Neural progenitor cell (in vitro differentiated cells): ENCODE data around the gene VPS33A. TPM values are rescaled to one million over a fixed set of nuclear protein-coding genes. Genes with fewer than 3 reads are reported as not detected.

Experiments used
- DNase-seq: peaks from one replicate; pipeline ENCODE4 v3.0.0-alpha.2; 2016; ENCODE audit warnings: low spot score
- H2AFZ ChIP-seq: fragments of 200-600 bp; sonication (generic); replicated peaks from 2 replicates; pipeline ENCODE4 v1.6.1; 2016; ENCODE audit warnings: antibody characterized with exemption
- H3F3A ChIP-seq: fragments of 200-600 bp; sonication (generic); 2 replicates; pipeline ENCODE4 v1.6.1; 2016; ENCODE audit warnings: antibody characterized with exemption, low read depth
- H3K27ac ChIP-seq: fragments of 200-600 bp; sonication (generic); 2 replicates; pipeline ENCODE4 v1.5.1; 2016; ENCODE audit warnings: mild to moderate bottlenecking
- H3K27me3 ChIP-seq: fragments of 200-600 bp; sonication (generic); 2 replicates; pipeline ENCODE4 v1.6.1; 2016; ENCODE audit warnings: mild to moderate bottlenecking, moderate library complexity
- H3K36me3 ChIP-seq: fragments of 200-600 bp; sonication (generic); 2 replicates; pipeline ENCODE4 v1.5.1; 2016
- H3K4me1 ChIP-seq: fragments of 200-600 bp; sonication (generic); 2 replicates; pipeline ENCODE4 v1.6.1; 2016; ENCODE audit warnings: mixed run types
- H3K4me2 ChIP-seq: fragments of 200-600 bp; sonication (generic); 2 replicates; pipeline ENCODE4 v1.6.1; 2016
- H3K4me3 ChIP-seq: fragments of 200-600 bp; sonication (generic); 2 replicates; pipeline ENCODE4 v1.5.1; 2016
- H3K79me2 ChIP-seq: fragments of 200-600 bp; sonication (generic); 2 replicates; pipeline ENCODE4 v1.6.1; 2016; ENCODE audit warnings: low read depth
- H3K9ac ChIP-seq: fragments of 200-600 bp; sonication (generic); 2 replicates; pipeline ENCODE4 v1.6.1; 2016
- H3K9me3 ChIP-seq: fragments of 200-600 bp; sonication (generic); 2 replicates; pipeline ENCODE4 v1.5.1; 2016; ENCODE audit warnings: low read depth
- H4K20me1 ChIP-seq: fragments of 200-600 bp; sonication (generic); 2 replicates; pipeline ENCODE4 v1.6.1; 2016; ENCODE audit warnings: low read depth
- H3K27ac Mint-ChIP-seq: 3 replicates; pipeline ENCODE4 v1.8.0; 2021; ENCODE audit warnings: mixed read lengths
- H3K27me3 Mint-ChIP-seq: 2 replicates; pipeline ENCODE4 v1.8.0; 2022; ENCODE audit warnings: low read depth, mild to moderate bottlenecking, inconsistent platforms, moderate library complexity, mixed read lengths; ENCODE audit not compliant: insufficient read depth
- H3K36me3 Mint-ChIP-seq: 3 replicates; pipeline ENCODE4 v1.8.0; 2021; ENCODE audit warnings: mixed read lengths
- H3K4me1 Mint-ChIP-seq: 3 replicates; pipeline ENCODE4 v1.8.0; 2021; ENCODE audit warnings: mixed read lengths
- H3K4me3 Mint-ChIP-seq: 3 replicates; pipeline ENCODE4 v1.8.0; 2021; ENCODE audit warnings: mild to moderate bottlenecking, moderate library complexity, mixed read lengths
- H3K9me3 Mint-ChIP-seq: 3 replicates; pipeline ENCODE4 v1.8.0; 2020; ENCODE audit warnings: mixed read lengths
- EZH2 ChIP-seq: fragments of 200-600 bp; sonication (generic); IDR thresholded peaks from 2 replicates; pipeline ENCODE4 v1.6.1; 2017; ENCODE audit warnings: antibody characterized with exemption, mild to moderate bottlenecking, moderate library complexity
- EZH2phosphoT487 ChIP-seq: fragments of 200-600 bp; sonication (generic); IDR thresholded peaks from 2 replicates; pipeline ENCODE4 v1.6.1; 2017; ENCODE audit warnings: antibody characterized with exemption
- total RNA-seq: library from RNA; depleted of rRNA; stranded (reverse); fragments of >200 nt; gene quantifications from 2 replicates; pipeline ENCODE4 v1.2.3, GENCODE V29; 2015; ENCODE audit warnings: low replicate concordance
- TF ChIP-seq, protein P1 (sequence below): fragments of 200-600 bp; sonication (generic); IDR thresholded peaks from 2 replicates; pipeline ENCODE4 v1.5.1; 2017; ENCODE audit warnings: antibody characterized with exemption, mild to moderate bottlenecking

Gene VPS33A
- total RNA-seq, 1 donor from 2014 or later = 42.0 TPM

DNA sequence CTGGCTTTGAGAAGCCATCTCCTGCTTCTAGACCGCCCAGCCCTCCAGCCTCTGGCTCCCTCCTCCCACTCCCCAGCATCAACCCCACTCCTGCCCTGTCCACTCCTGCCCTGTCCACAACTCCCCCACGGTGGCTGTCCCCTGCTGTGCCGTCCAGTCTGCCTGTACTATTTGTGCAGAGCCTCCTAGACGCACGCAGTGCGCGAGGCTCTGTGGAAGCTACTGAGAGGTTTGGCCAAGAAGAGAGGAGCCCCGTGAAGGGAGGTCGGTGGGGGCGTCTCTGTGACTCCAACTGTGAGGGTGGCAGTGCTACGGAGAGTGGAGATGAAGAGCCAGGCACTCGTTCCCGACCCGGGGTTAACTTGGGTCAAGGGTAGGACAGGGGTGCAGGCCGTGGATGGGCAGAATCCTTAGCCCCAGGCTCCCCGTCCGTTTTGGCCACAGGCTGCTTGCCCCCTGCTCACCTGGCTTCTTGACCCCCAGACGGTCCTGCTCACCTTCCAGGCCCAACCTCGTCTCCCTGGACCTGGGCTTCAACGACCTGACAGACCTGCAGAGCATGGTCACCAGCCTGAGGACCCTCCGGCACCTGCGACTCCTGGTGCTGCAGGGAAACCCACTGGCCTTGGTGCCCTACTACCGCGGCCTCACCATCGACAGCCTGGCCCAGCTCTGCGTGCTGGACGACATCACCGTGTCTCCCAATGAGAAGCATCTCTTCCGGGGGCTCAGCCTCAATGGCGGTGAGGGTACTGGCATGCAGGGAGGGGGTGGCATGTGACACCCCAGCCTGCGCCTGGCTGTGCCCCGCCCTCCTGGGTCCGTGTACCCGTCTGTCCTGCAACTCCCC is 76.4 kb downstream of the VPS33A start:
- Histone ChIP-seq H3K27ac (no peak overlapping the region), H3K9me3 (no peaks in the 10 kb centered on the region), H3K36me3 (no peaks in the 10 kb centered on the region), H3K9ac (no peak overlapping the region), H3F3A (no peaks in the 10 kb centered on the region), H3K4me2 (no peak overlapping the region), H3K4me1 (no peaks in the 10 kb centered on the region), H3K27me3 (peaks cover 1% of the 10 kb centered on the region), H3K4me3 (no peak overlapping the region), H3K79me2 (no peaks in the 10 kb centered on the region), H4K20me1 (no peaks in the 10 kb centered on the region), H2AFZ (no peak overlapping the region)
- Mint-ChIP-seq H3K9me3 (peaks cover 3% of the 10 kb centered on the region), H3K36me3 (no peaks in the 10 kb centered on the region), H3K4me3 (no peak overlapping the region), H3K27ac (no peak overlapping the region), H3K4me1 (no peaks in the 10 kb centered on the region), H3K27me3 (peaks cover 16% of the 10 kb centered on the region)
- no peak for DNase-seq
- TF ChIP-seq, protein P1, sequence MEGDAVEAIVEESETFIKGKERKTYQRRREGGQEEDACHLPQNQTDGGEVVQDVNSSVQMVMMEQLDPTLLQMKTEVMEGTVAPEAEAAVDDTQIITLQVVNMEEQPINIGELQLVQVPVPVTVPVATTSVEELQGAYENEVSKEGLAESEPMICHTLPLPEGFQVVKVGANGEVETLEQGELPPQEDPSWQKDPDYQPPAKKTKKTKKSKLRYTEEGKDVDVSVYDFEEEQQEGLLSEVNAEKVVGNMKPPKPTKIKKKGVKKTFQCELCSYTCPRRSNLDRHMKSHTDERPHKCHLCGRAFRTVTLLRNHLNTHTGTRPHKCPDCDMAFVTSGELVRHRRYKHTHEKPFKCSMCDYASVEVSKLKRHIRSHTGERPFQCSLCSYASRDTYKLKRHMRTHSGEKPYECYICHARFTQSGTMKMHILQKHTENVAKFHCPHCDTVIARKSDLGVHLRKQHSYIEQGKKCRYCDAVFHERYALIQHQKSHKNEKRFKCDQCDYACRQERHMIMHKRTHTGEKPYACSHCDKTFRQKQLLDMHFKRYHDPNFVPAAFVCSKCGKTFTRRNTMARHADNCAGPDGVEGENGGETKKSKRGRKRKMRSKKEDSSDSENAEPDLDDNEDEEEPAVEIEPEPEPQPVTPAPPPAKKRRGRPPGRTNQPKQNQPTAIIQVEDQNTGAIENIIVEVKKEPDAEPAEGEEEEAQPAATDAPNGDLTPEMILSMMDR = no peak
- TF ChIP-seq EZH2phosphoT487 (no peak), EZH2 (no peak)

- Histone ChIP-seq H3K4me2 (no peak overlapping the region), H3F3A (no peaks in the 10 kb centered on the region), H3K9me3 (no peaks in the 10 kb centered on the region), H3K79me2 (no peaks in the 10 kb centered on the region), H3K4me3 (no peak overlapping the region), H3K36me3 (no peaks in the 10 kb centered on the region), H3K27ac (no peak overlapping the region), H3K9ac (no peak overlapping the region), H4K20me1 (no peaks in the 10 kb centered on the region), H3K4me1 (no peaks in the 10 kb centered on the region), H3K27me3 (peaks cover 25% of the 10 kb centered on the region), H2AFZ (no peak overlapping the region)
- TF ChIP-seq EZH2phosphoT487 (no peak), EZH2 (no peak)
- TF ChIP-seq, protein P1 = no peak
- DNase-seq = no peak
- H3K4me3 Mint-ChIP-seq = no peak overlapping the region
- H3K9me3 Mint-ChIP-seq = no peaks in the 10 kb centered on the region
- H3K36me3 Mint-ChIP-seq = no peaks in the 10 kb centered on the region
- peaks cover 22% of the 10 kb centered on the region for H3K27me3 Mint-ChIP-seq
- no peak overlapping the region for H3K27ac Mint-ChIP-seq
- peaks cover 3% of the 10 kb centered on the region for H3K4me1 Mint-ChIP-seq
These were observed 78.8 kb downstream of the VPS33A start for GRCh38 chr12:122187466-122187865.

- Mint-ChIP-seq H3K36me3 (no peaks in the 10 kb centered on the region), H3K27ac (no peak overlapping the region), H3K9me3 (no peaks in the 10 kb centered on the region), H3K4me1 (peaks cover 3% of the 10 kb centered on the region), H3K4me3 (no peak overlapping the region), H3K27me3 (peaks cover 17% of the 10 kb centered on the region)
- H3K79me2 ChIP-seq = no peaks in the 10 kb centered on the region
- H3K4me3 ChIP-seq = no peak overlapping the region
- TF ChIP-seq EZH2 = no peak
- no peak for DNase-seq
- H3K27ac ChIP-seq = no peak overlapping the region
- H3K4me2 ChIP-seq = no peak overlapping the region
- H3F3A ChIP-seq = no peaks in the 10 kb centered on the region
- no peak overlapping the region for H3K9ac ChIP-seq
- no peaks in the 10 kb centered on the region for H4K20me1 ChIP-seq
- H3K27me3 ChIP-seq = peaks cover 33% of the 10 kb centered on the region
- no peaks in the 10 kb centered on the region for H3K36me3 ChIP-seq
- no peaks in the 10 kb centered on the region for H3K9me3 ChIP-seq
- no peaks in the 10 kb centered on the region for H3K4me1 ChIP-seq
- H2AFZ ChIP-seq = no peak overlapping the region
These were observed 80.7 kb downstream of the VPS33A start for GRCh38 chr12:122185494-122186082.

GRCh38 chr12:122185079-122185478 is 81.2 kb downstream of the VPS33A start:
- Histone ChIP-seq H3F3A (no peaks in the 10 kb centered on the region), H3K9ac (no peak overlapping the region), H3K4me2 (no peak overlapping the region), H3K4me3 (no peak overlapping the region), H3K27me3 (peaks cover 33% of the 10 kb centered on the region), H3K27ac (no peak overlapping the region), H3K36me3 (no peaks in the 10 kb centered on the region), H3K9me3 (no peaks in the 10 kb centered on the region), H4K20me1 (no peaks in the 10 kb centered on the region), H2AFZ (no peak overlapping the region), H3K79me2 (no peaks in the 10 kb centered on the region), H3K4me1 (no peaks in the 10 kb centered on the region)
- DNase-seq = no peak
- Mint-ChIP-seq H3K4me3 (no peak overlapping the region), H3K9me3 (no peaks in the 10 kb centered on the region), H3K4me1 (peaks cover 3% of the 10 kb centered on the region), H3K27me3 (peaks cover 16% of the 10 kb centered on the region), H3K36me3 (no peaks in the 10 kb centered on the region), H3K27ac (no peak overlapping the region)
- TF ChIP-seq, protein P1 = no peak
- TF ChIP-seq EZH2 (no peak), EZH2phosphoT487 (no peak)
